GM21576 (cell line): Measurements from ENCODE around the gene NDUFAF8.

Experiments used
- ATAC-seq: cut with Tn5 transposase; IDR thresholded peaks from one replicate; pipeline ENCODE4 v1.9.1; 2021; ENCODE audit warnings: mild to moderate bottlenecking, moderate library complexity; ENCODE audit not compliant: unreplicated experiment

The NDUFAF8 gene

GRCh38 chr17:81250286-81251093 lies 11.4 kb downstream of the NDUFAF8 start:
- no peak for ATAC-seq

GRCh38 chr17:81251094-81251708 lies 12.1 kb downstream of the NDUFAF8 start:
- no peak for ATAC-seq

DNA sequence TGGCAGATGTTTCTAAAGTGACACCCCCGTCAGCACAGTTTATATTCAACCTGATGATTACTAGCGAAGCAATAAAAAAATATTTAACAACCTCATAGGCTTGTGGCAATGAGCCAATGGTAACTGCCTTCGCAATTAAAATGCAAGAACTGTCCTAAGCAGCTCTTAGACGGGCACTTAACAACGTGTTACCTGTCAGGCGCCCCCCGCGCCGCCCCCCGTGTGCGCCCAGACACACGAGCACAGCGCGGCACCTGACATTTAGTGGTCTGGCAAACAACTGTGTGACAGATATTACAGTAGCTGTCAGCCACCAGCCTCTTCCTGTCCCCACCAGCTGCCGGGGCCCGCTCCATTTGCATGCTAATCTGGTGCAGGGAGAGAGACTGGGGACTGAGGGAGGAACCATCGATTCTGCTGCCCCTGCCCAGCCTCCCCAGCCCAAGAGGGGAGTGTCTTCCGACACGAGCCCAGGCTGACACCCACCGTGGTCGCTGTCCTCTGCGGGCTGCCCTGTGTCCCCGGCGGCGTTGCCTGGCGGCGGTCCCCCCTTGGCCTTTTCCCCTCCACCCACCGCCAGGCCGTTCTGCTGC lies 12.7 kb downstream of the NDUFAF8 start:
- no peak for ATAC-seq

- no peak for ATAC-seq
These were observed 13.3 kb downstream of the NDUFAF8 start for GRCh38 chr17:81252326-81252986.

GRCh38 chr17:81252987-81253329 lies 13.8 kb downstream of the NDUFAF8 start:
- no peak for ATAC-seq

- ATAC-seq: no peak
These were observed 14.4 kb downstream of the NDUFAF8 start for GRCh38 chr17:81253358-81254131.

- ATAC-seq: no peak
These were observed 16.0 kb downstream of the NDUFAF8 start for GRCh38 chr17:81254955-81255717.

DNA sequence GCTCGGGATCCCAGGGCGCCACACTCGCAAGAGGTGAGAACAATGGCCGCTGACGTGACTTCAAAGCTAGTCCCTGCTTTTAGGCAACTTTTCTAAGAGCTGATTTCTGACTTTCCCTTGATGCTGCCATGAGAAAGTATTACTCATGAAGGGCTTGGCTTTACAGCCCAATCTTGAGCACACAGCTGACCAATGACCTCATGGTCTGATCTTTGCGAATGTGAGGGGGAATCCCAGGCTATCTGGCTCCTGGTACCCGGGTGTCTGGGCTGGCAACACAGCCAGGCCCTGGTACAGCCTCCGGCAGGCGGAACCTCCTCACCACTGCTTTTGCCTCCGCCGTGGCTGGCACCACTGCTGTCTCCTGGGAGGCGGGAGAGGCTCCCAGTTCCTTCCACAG lies 17.5 kb downstream of the NDUFAF8 start:
- no peak for ATAC-seq

DNA sequence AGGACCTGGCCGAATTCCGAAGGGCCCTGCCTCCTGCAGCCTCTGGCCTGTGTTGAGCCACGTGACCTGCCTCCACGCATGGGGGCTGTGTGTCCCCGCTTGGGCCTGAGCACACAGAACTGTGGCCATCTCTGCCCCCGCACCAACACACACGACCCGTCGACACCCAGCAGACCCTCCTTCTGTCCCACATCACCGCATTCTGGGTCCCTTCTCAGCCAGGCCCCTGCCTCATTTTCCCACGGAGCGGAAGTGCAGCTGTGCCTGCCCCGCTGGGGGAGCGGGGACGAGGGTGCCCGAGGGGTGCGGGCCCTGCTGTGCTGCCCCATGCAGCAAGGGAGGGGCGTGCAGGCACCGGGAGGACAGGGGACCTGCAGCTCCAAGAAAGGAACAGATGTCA lies 18.4 kb downstream of the NDUFAF8 start:
- ATAC-seq: no peak

- no peak for ATAC-seq
These were observed 19.2 kb downstream of the NDUFAF8 start for GRCh38 chr17:81258292-81258691.

GRCh38 chr17:81259058-81259605 lies 20.0 kb downstream of the NDUFAF8 start:
- no peak for ATAC-seq

GRCh38 chr17:81260171-81260570 lies 21.1 kb downstream of the NDUFAF8 start:
- ATAC-seq: no peak

- no peak for ATAC-seq
These were observed 21.5 kb downstream of the NDUFAF8 start for GRCh38 chr17:81260641-81261040.

- ATAC-seq: no peak
These were observed 22.0 kb downstream of the NDUFAF8 start for GRCh38 chr17:81261096-81261495.

DNA sequence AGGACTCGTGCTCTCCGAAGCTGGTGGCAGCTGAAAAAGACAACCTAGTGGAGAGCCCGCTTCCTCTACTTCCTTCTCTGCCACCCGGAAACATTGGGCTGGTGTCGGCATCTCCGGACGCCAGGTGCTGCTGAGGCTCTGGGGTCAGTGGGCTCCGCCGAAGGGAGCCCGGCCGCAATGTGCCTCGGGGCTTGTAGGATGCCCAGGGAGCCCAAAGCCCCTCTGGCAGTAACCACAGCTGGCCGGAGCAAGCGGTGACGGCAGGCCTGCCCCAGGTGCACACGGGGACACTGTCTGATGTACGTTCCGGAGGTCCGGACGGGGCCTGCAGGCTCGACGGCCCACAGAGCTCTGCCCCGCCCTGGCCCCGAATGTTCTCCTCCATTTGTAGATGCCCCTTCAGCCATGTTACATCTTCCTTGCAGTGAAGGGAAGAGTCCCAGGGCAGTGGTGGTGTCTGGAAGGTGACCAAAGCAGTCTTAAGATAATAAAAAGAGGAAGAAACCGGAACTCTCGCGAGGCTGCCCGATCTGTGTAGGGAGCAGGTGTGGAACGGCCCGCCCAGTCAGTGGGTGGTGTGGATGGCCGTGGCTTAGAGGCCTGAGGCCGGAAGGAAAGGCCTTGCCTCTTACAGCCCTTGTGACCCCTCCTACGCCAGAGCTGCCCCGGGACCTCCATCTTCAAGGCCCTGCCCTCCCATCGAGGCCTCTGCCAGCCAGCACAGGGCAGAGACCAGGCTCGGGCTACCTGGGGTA lies 22.6 kb downstream of the NDUFAF8 start:
- ATAC-seq: no peak

- ATAC-seq: no peak
These were observed 24.5 kb downstream of the NDUFAF8 start for GRCh38 chr17:81263371-81264181.

GRCh38 chr17:81264640-81265039 lies 25.5 kb downstream of the NDUFAF8 start:
- no peak for ATAC-seq

DNA sequence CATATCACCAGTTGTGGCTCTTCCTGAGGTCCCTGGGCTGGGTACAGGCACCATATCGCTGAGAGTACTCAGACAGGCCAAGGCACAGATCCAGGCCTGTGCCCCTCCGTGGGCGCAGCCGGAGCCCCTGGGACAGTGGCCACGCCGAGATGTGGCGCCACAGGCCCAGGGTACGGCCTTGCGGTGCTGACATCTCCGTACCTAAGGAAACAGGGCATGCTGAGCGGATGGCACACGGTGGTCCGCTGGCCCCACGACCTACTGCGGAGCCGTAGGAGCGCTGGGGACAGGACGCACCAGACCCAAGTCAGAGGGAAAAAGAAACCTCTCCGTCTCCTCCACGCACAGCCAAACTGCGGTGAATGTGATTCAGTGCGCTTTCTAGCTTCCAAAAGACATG lies 26.5 kb downstream of the NDUFAF8 start:
- no peak for ATAC-seq
